ENCODE measurements around the gene NSMF. TPM values are rescaled to one million over a fixed set of nuclear protein-coding genes. Genes with fewer than 3 reads are reported as not detected.

NSMF gene
- polyA plus RNA-seq, 1 of the 3 experiments (the other 2 are of a cell fraction) = 58.8 TPM

GRCh38 chr9:137432687-137433348 is 26.3 kb downstream of the NSMF start:
- ChIA-PET CTCF (interaction anchor here (0.9 to 7.0 kb wide), 5 partner anchors 9 to 146 kb away, joined by 3 to 27 read pairs (median 4); partner anchors contain the start of genes EXD3 and NOXA1), POLR2A (no interaction called here)

GRCh38 chr9:137431416-137431931 is 27.7 kb downstream of the NSMF start:
- Histone ChIP-seq H4K20me1 (ENCODE audit: insufficient read depth) (no peaks in the 10 kb centered on the region), H3K4me3 (ENCODE audit: low read depth in 2 of 2, low read length in 1 of 2) (no peak overlapping the region), H3K9ac (no peak overlapping the region), H3K36me3 (replicated peaks in 1 of 2; ENCODE audit: control insufficient read depth in 1 of 2, insufficient read depth in 2 of 2, low read length in 1 of 2) (no peaks in the 10 kb centered on the region), H3F3A (replicated peaks; ENCODE audit: insufficient read depth) (no peaks in the 10 kb centered on the region), H3K9me3 (no peaks in the 10 kb centered on the region), H3K27me3 (ENCODE audit: insufficient read depth) (no peaks in the 10 kb centered on the region), H3K9me2 (no peaks in the 10 kb centered on the region), H3K4me2 (no peak overlapping the region), H3K4me1 (ENCODE audit: control insufficient read depth in 1 of 2, insufficient read depth in 2 of 2, low read depth in 1 of 2, low read length in 1 of 2) (peaks cover 4 to 8% of the 10 kb centered on the region in 2 experiments; a peak in 2 of 4 replicates), H3K27ac (ENCODE audit: low read depth in 2 of 2, low read length in 1 of 2) (no peak overlapping the region), H2AFZ (ENCODE audit: low read depth) (no peak overlapping the region), H3K79me2 (ENCODE audit: insufficient read depth) (no peaks in the 10 kb centered on the region)
- POLR2A ChIA-PET = no interaction called here
- peak; percentile 22 for DNase-seq
- CTCF ChIA-PET = interaction anchor here (0.6 to 7.0 kb wide), 5 partner anchors 8 to 684 kb away, joined by 3 to 27 read pairs (median 3); partner anchors contain the start of genes EXD3 and NOXA1
- WGBS (ENCODE audit: low lambda C conversion rate) = 100% methylated on average over 1 of the region's 21 CpGs
- TF ChIP-seq YY1 (IDR thresholded peaks at IDR 0.05; ENCODE audit: low read depth) (no peak), TAF1 (IDR thresholded peaks at IDR 0.05; ENCODE audit: borderline replicate concordance, low read depth, low read length) (no peak), MAX (IDR thresholded peaks at IDR 0.05; ENCODE audit: low read depth) (no peak), EP300 (IDR thresholded peaks at IDR 0.05; ENCODE audit: borderline replicate concordance in 1 of 2, low read depth in 1 of 2, low read length in 1 of 2) (no peak), FOXJ3 (CRISPR knock-in tag; IDR thresholded peaks at IDR 0.05) (no peak), TEAD4 (IDR thresholded peaks at IDR 0.05; ENCODE audit: borderline replicate concordance, insufficient read depth) (no peak), RFX5 (IDR thresholded peaks at IDR 0.05; ENCODE audit: low read length) (no peak), MXI1 (IDR thresholded peaks at IDR 0.05; ENCODE audit: low read depth, low read length) (no peak), IRF3 (IDR thresholded peaks at IDR 0.05; ENCODE audit: low read depth, low read length) (no peak), RXRA (IDR thresholded peaks at IDR 0.05; ENCODE audit: borderline replicate concordance, low read depth) (no peak), CHD2 (IDR thresholded peaks at IDR 0.05; ENCODE audit: low read length, partially characterized antibody) (no peak), MEF2A (IDR thresholded peaks at IDR 0.05; ENCODE audit: borderline replicate concordance, low read depth) (no peak), CTCF (IDR thresholded peaks at IDR 0.05) (no peak), SMC3 (IDR thresholded peaks at IDR 0.05; ENCODE audit: low read depth, low read length) (no peak)

More at GRCh38 chr9:137432687-137433348, 26.3 kb downstream of the NSMF start:
- no peaks in the 10 kb centered on the region for H3K27me3 ChIP-seq (ENCODE audit: insufficient read depth)
- no peaks in the 10 kb centered on the region for H3K9me2 ChIP-seq
- 87% methylated on average over 3 of the region's 20 CpGs for WGBS (ENCODE audit: low lambda C conversion rate)
- no peak overlapping the region for H3K4me3 ChIP-seq (ENCODE audit: low read depth in 2 of 2, low read length in 1 of 2)
- H3K4me1 ChIP-seq (ENCODE audit: control insufficient read depth in 1 of 2, insufficient read depth in 2 of 2, low read depth in 1 of 2, low read length in 1 of 2) = peaks cover 4 to 8% of the 10 kb centered on the region in 2 experiments; a peak in 2 of 4 replicates
- H3K9me3 ChIP-seq = no peaks in the 10 kb centered on the region
- no peaks in the 10 kb centered on the region for H3K36me3 ChIP-seq (replicated peaks in 1 of 2; ENCODE audit: control insufficient read depth in 1 of 2, insufficient read depth in 2 of 2, low read length in 1 of 2)
- no peaks in the 10 kb centered on the region for H3K79me2 ChIP-seq (ENCODE audit: insufficient read depth)
- H3K9ac ChIP-seq = no peak overlapping the region
- H2AFZ ChIP-seq (ENCODE audit: low read depth) = no peak overlapping the region
- H4K20me1 ChIP-seq (ENCODE audit: insufficient read depth) = no peaks in the 10 kb centered on the region
- no peak for DNase-seq
- H3K4me2 ChIP-seq = no peak overlapping the region
- no peaks in the 10 kb centered on the region for H3F3A ChIP-seq (replicated peaks; ENCODE audit: insufficient read depth)
- no peak for TF ChIP-seq SMC3 (IDR thresholded peaks at IDR 0.05; ENCODE audit: low read depth, low read length)
- no peak for TF ChIP-seq PBX3 (IDR thresholded peaks at IDR 0.05)
- no peak for TF ChIP-seq TAF1 (IDR thresholded peaks at IDR 0.05; ENCODE audit: borderline replicate concordance, low read depth, low read length)
- TF ChIP-seq MAX (IDR thresholded peaks at IDR 0.05; ENCODE audit: low read depth) = no peak
- no peak for TF ChIP-seq MXI1 (IDR thresholded peaks at IDR 0.05; ENCODE audit: low read depth, low read length)
- TF ChIP-seq CHD2 (IDR thresholded peaks at IDR 0.05; ENCODE audit: low read length, partially characterized antibody) = no peak
- no peak for TF ChIP-seq TCF12 (IDR thresholded peaks at IDR 0.05)
- no peak for TF ChIP-seq RFX5 (IDR thresholded peaks at IDR 0.05; ENCODE audit: low read length)
- no peak for TF ChIP-seq JUND (IDR thresholded peaks at IDR 0.05)
- TF ChIP-seq RXRA (IDR thresholded peaks at IDR 0.05; ENCODE audit: borderline replicate concordance, low read depth) = no peak
- TF ChIP-seq NFIC (IDR thresholded peaks at IDR 0.05; ENCODE audit: borderline replicate concordance) = no peak
- H3K27ac ChIP-seq (ENCODE audit: low read depth in 2 of 2, low read length in 1 of 2) = no peak overlapping the region
